Caco-2 (cell line): Measurements from ENCODE around the gene ATP6V0D1. TPM values are rescaled to one million over a fixed set of nuclear protein-coding genes. Genes with fewer than 3 reads are reported as not detected.

Source experiments
- BruUV-seq: library from RNA; stranded (reverse); fragments of 400-500 nt; replicated peaks from 2 replicates; lab custom pipeline; 2021; lab: Mats Ljungman, UMichigan
- CTCF ChIA-PET: fragments of 300-600 bp; sonication (Branson Sonifier 250); formaldehyde crosslinking; loops from one replicate; lab custom pipeline; 2022; ENCODE audit warnings: antibody characterized with exemption; lab: Charles Lee
- POLR2A ChIA-PET: fragments of 300-600 bp; sonication (Branson Sonifier 250); formaldehyde crosslinking; loops from one replicate; lab custom pipeline; 2022; ENCODE audit warnings: antibody characterized with exemption; lab: Charles Lee
- DNase-seq, 2 experiments: peaks; one replicate each; pipeline versions ENCODE4 v3.0.0 to v3.0.0-alpha.2; 2020 to 2022
- H3K27me3 ChIP-seq: replicated peaks from 2 replicates; pipeline ENCODE4 v1.6.0; 2011; ENCODE audit warnings: low read length; ENCODE audit not compliant: control insufficient read depth, insufficient read depth
- H3K36me3 ChIP-seq: 2 replicates; pipeline ENCODE4 v1.5.1; 2011; ENCODE audit warnings: low read length; ENCODE audit not compliant: control insufficient read depth, insufficient read depth
- H3K4me1 ChIP-seq: fragments of 250-450 bp; sonication (Bioruptor Pico); 2 replicates; pipeline ENCODE4 v1.5.1; 2020; ENCODE audit warnings: mild to moderate bottlenecking
- H3K4me3 ChIP-seq: 2 replicates; pipeline ENCODE4 v1.5.1; 2011; ENCODE audit warnings: low read depth, mild to moderate bottlenecking, control low read depth, low read length
- H3K9me3 ChIP-seq: fragments of 250-450 bp; sonication (Bioruptor Pico); 2 replicates; pipeline ENCODE4 v1.5.1; 2020; ENCODE audit warnings: mild to moderate bottlenecking, moderate library complexity
- H3K27ac Mint-ChIP-seq: one replicate; pipeline ENCODE4 v1.8.0; 2022; ENCODE audit warnings: mixed read lengths; ENCODE audit not compliant: unreplicated experiment
- H3K27me3 Mint-ChIP-seq: one replicate; pipeline ENCODE4 v1.8.0; 2022; ENCODE audit warnings: mixed read lengths; ENCODE audit not compliant: insufficient read depth, unreplicated experiment
- H3K36me3 Mint-ChIP-seq: one replicate; pipeline ENCODE4 v1.8.0; 2022; ENCODE audit warnings: mild to moderate bottlenecking, mixed read lengths; ENCODE audit not compliant: insufficient read depth, unreplicated experiment
- H3K4me1 Mint-ChIP-seq: one replicate; pipeline ENCODE4 v1.8.0; 2022; ENCODE audit warnings: low read depth, mixed read lengths; ENCODE audit not compliant: unreplicated experiment
- H3K4me3 Mint-ChIP-seq: one replicate; pipeline ENCODE4 v1.8.0; 2022; ENCODE audit warnings: mild to moderate bottlenecking, moderate library complexity, mixed read lengths; ENCODE audit not compliant: unreplicated experiment
- H3K9me3 Mint-ChIP-seq: one replicate; pipeline ENCODE4 v1.8.0; 2022; ENCODE audit warnings: mixed read lengths; ENCODE audit not compliant: unreplicated experiment
- intact Hi-C: fragments of 100-400 bp; cut with micrococcal nuclease; formaldehyde crosslinking; loops from one replicate; pipeline ENCODE4 v1.10.0; 2022; ENCODE audit not compliant: unreplicated experiment
- total RNA-seq: library from RNA; stranded (reverse); gene quantifications from 2 replicates; pipeline ENCODE4 v1.2.3, GENCODE V29; 2022
- TF ChIP-seq, protein P1 (sequence below), 2 experiments: fragments of 200-600 bp in 1 of 2; IDR thresholded peaks; 1 replicate in 1 of 2; 2 replicates in 1 of 2; pipeline versions ENCODE4 v1.5.1 to v1.8.0; 2011 to 2022; ENCODE audit warnings: antibody characterized with exemption in 1 of 2, control low read depth in 1 of 2, inconsistent platforms in 1 of 2, low read depth in 1 of 2, low read length in 1 of 2, mild to moderate bottlenecking in 1 of 2, moderate library complexity in 1 of 2; ENCODE audit not compliant: insufficient read depth in 1 of 2, severe bottlenecking in 1 of 2, unreplicated experiment in 1 of 2

ATP6V0D1 gene
- total RNA-seq, 1 experiment from 2014 or later: 110 TPM

DNA sequence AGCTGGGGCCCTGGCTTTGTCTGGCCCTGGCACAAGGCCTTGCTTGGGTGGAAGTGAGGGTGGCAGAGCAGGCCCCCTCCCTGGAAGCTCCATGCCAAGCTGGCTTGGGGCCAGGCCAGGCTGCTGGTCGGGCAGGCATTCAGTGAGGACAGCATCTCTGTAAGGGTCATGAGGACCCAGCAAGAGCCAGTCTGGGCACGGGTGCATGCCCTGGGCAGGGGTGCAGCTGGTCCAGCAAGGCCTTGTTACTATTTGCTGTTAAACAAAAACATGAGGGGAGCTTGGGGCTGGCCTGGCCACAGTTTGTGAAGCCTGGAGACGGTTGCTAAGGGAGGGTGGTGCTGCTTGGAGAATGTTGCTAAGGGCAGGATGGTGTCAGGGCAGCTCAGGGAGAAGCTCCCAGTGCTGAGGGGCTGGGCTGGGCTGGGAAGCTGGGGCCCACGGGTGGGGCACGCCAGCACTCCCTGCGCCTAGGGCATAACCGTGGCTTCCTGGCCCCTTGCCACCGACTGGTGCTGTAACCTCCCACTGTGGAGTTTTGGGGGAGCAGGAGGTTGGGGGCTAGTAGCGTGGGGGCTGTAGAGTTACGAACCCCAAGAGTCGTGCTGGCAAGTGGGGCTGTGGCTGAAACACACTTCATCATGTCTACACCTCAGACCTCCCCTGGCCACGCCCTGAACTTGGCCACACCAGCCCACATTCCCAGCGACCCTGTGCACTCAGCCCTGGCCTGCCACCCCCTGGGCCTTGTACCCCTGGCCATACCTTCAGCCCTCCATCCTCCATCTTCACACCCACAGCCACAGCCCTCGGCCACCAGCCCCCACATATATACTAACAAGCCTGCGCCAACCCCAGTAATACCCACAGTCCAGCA lies 89.3 kb downstream of the ATP6V0D1 start:
- Histone ChIP-seq H3K9me3 (no peaks in the 10 kb centered on the region), H3K27me3 (no peaks in the 10 kb centered on the region), H3K4me1 (peaks cover 15% of the 10 kb centered on the region), H3K4me3 (no peak overlapping the region), H3K36me3 (no peaks in the 10 kb centered on the region)
- H3K36me3 Mint-ChIP-seq: peaks cover 5% of the 10 kb centered on the region
- intact Hi-C loops: no loop called here
- no peaks in the 10 kb centered on the region for H3K27me3 Mint-ChIP-seq
- POLR2A ChIA-PET: interaction anchor here (0.6 kb wide), 1 partner anchor 11 kb away, joined by 3 read pairs; no protein-coding TSS in a partner anchor
- H3K9me3 Mint-ChIP-seq: no peaks in the 10 kb centered on the region
- H3K4me3 Mint-ChIP-seq: no peak overlapping the region
- CTCF ChIA-PET: no interaction called here
- H3K27ac Mint-ChIP-seq: no peak overlapping the region
- TF ChIP-seq, protein P1, sequence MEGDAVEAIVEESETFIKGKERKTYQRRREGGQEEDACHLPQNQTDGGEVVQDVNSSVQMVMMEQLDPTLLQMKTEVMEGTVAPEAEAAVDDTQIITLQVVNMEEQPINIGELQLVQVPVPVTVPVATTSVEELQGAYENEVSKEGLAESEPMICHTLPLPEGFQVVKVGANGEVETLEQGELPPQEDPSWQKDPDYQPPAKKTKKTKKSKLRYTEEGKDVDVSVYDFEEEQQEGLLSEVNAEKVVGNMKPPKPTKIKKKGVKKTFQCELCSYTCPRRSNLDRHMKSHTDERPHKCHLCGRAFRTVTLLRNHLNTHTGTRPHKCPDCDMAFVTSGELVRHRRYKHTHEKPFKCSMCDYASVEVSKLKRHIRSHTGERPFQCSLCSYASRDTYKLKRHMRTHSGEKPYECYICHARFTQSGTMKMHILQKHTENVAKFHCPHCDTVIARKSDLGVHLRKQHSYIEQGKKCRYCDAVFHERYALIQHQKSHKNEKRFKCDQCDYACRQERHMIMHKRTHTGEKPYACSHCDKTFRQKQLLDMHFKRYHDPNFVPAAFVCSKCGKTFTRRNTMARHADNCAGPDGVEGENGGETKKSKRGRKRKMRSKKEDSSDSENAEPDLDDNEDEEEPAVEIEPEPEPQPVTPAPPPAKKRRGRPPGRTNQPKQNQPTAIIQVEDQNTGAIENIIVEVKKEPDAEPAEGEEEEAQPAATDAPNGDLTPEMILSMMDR (IDR thresholded peaks at IDR 0.05; ENCODE audit: insufficient read depth in 1 of 2, low read depth in 1 of 2, low read length in 1 of 2, severe bottlenecking in 1 of 2, unreplicated experiment in 1 of 2): no peak
- DNase-seq: no peak
- H3K4me1 Mint-ChIP-seq: peaks cover 7% of the 10 kb centered on the region
- BruUV-seq: no TSS peak

DNA sequence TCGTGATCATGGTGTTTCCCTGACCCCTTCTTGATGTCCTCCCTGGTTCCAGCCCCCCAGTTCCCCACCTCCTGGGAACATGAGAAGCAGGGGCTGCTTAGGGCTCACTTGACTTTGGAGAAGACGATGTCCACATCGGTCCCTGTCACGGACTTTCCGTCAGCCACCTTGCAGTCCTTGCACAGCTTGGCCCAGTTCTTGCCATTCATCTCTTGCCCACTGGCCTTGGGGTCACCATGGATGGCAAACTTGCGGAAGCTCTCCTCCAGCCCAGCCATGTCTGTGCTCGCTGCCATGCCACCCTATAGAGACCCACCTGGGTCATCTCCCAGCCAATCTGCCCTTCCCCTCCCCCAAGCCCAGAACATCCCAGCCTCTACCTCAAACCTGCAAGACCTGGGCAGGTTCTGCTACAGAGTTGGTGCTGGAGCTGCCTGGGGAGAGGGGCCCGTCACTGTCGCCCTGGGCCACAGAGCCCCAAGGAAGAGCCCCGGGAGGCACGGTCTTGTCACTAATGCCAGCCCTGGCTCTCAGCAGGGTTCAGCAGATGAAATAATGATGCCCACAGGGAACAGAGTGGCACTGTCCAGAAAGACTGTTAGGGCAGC lies 90.0 kb downstream of the ATP6V0D1 start:
- TF ChIP-seq, protein P1 (IDR thresholded peaks at IDR 0.05; ENCODE audit: insufficient read depth in 1 of 2, low read depth in 1 of 2, low read length in 1 of 2, severe bottlenecking in 1 of 2, unreplicated experiment in 1 of 2): no peak
- H3K9me3 ChIP-seq: no peaks in the 10 kb centered on the region
- no peak for DNase-seq
- Mint-ChIP-seq H3K36me3 (peaks cover 5% of the 10 kb centered on the region), H3K27ac (no peak overlapping the region), H3K4me1 (peaks cover 7% of the 10 kb centered on the region), H3K4me3 (no peak overlapping the region), H3K9me3 (no peaks in the 10 kb centered on the region), H3K27me3 (no peaks in the 10 kb centered on the region)
- no TSS peak for BruUV-seq
- H3K27me3 ChIP-seq: no peaks in the 10 kb centered on the region
- peaks cover 7% of the 10 kb centered on the region for H3K4me1 ChIP-seq
- POLR2A ChIA-PET: interaction anchor here (0.6 kb wide), 1 partner anchor 11 kb away, joined by 3 read pairs; no protein-coding TSS in a partner anchor
- intact Hi-C loops: no loop called here
- H3K4me3 ChIP-seq: no peak overlapping the region
- no peaks in the 10 kb centered on the region for H3K36me3 ChIP-seq
- CTCF ChIA-PET: no interaction called here

DNA sequence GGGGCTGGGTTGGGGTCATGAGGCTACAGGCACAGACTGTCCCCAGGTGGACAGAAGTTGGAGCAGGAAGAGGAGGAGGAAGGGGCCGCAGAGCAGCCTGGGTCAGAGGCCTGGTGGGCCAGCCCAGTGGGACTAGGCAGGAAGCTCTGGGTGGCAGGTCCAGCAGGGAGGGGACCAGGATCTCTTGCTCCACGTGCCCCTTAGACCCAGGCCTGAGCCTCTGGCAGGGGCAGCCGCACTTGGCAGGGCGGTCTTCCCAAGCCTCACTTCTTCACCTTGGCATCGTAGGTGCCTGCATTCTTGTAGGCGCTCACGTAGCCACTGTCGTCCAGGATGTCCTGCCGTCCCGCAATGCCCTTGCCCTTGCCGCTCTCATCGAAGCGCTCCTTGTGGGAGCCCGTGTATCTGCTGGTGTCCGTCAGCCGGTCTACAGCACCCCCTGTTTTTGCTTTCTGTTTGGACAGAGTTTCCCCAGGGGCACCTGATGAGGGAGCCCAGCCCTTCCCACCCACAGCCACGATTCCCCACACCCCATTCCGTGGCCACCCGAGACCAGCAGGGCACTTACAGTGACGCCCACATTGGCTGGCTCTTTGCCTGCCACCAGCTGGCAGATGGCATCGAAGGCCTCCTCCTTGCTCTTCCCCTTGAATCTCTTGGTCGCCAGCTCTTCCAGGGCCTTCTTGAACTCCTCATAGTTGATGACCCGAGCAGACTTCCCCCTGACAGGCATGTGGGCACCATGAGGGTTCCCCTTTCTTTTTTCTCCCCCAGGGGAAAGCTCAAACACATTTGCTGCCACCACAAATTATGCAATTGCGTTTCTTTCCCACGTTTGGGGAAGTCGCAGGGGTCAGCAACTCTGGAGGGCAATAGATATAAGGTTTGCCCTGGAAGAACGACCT lies 90.8 kb downstream of the ATP6V0D1 start:
- ChIA-PET CTCF (interaction anchor here (0.8 kb wide), 1 partner anchor 66 kb away, joined by 3 read pairs; no protein-coding TSS in a partner anchor), POLR2A (no interaction called here)
- Histone ChIP-seq H3K4me1 (no peaks in the 10 kb centered on the region), H3K4me3 (no peak overlapping the region), H3K9me3 (no peaks in the 10 kb centered on the region), H3K36me3 (no peaks in the 10 kb centered on the region), H3K27me3 (no peaks in the 10 kb centered on the region)
- Mint-ChIP-seq H3K4me3 (no peak overlapping the region), H3K27me3 (no peaks in the 10 kb centered on the region), H3K36me3 (peaks cover 5% of the 10 kb centered on the region), H3K4me1 (peaks cover 7% of the 10 kb centered on the region), H3K9me3 (no peaks in the 10 kb centered on the region), H3K27ac (no peak overlapping the region)
- intact Hi-C loops: no loop called here
- BruUV-seq: no TSS peak
- TF ChIP-seq, protein P1 (IDR thresholded peaks at IDR 0.05; ENCODE audit: insufficient read depth in 1 of 2, low read depth in 1 of 2, low read length in 1 of 2, severe bottlenecking in 1 of 2, unreplicated experiment in 1 of 2): no peak
- no peak for DNase-seq
